H1 (cell line): ENCODE data around the gene CDK10. TPM values are rescaled to one million over a fixed set of nuclear protein-coding genes. Genes with fewer than 3 reads are reported as not detected.

Experiments used
- CHD7 ChIP-seq: fragments of 300-600 bp; sonication (generic); IDR thresholded peaks from 2 replicates; pipeline ENCODE4 v1.7.1; 2012; ENCODE audit warnings: low read length, moderate library complexity, mild to moderate bottlenecking, inconsistent platforms; ENCODE audit not compliant: insufficient replicate concordance
- CREB1 ChIP-seq: IDR thresholded peaks from 2 replicates; pipeline ENCODE4 v1.6.1; 2012; ENCODE audit warnings: inconsistent platforms
- KDM4A ChIP-seq: IDR thresholded peaks from one replicate; pipeline ENCODE4 v1.7.1; 2012; ENCODE audit warnings: low read depth, mild to moderate bottlenecking, moderate library complexity, low read length, inconsistent platforms; ENCODE audit not compliant: severe bottlenecking
- KDM5A ChIP-seq: fragments of 200-600 bp; IDR thresholded peaks from 2 replicates; pipeline ENCODE4 v1.7.1; 2012; ENCODE audit warnings: mild to moderate bottlenecking, low read length, inconsistent platforms, mixed read lengths
- NRF1 ChIP-seq: IDR thresholded peaks from 2 replicates; pipeline ENCODE4 v1.6.1; 2011; ENCODE audit warnings: mild to moderate bottlenecking, low read depth, low read length, improper control_type of control experiment
- RFX5 ChIP-seq: IDR thresholded peaks from 2 replicates; pipeline ENCODE4 v1.6.1; 2011; ENCODE audit warnings: low read depth, low read length, improper control_type of control experiment, borderline replicate concordance
- RXRA ChIP-seq: IDR thresholded peaks from 2 replicates; pipeline ENCODE4 v1.6.1; 2011; ENCODE audit warnings: low read depth, mild to moderate bottlenecking, low read length, moderate library complexity; ENCODE audit not compliant: insufficient read depth
- polyA plus RNA-seq, 7 experiments: library from polyadenylated mRNA; depleted of rRNA in 3 of 7; stranded (reverse) in 5 of 7; unstranded in 2 of 7; fragments of >200 nt in 5 of 7; fragments of 200-250 nt in 2 of 7; gene quantifications; 1 replicate in 5 of 7; 2 replicates in 1 of 7; 4 replicates in 1 of 7; pipeline versions ENCODE4 v1.2.1 to v1.2.3, GENCODE V29; 2011 to 2013; ENCODE audit warnings: missing spikeins in 2 of 7, mixed read lengths in 2 of 7
- total RNA-seq: library from RNA; stranded (reverse); fragmentation: NEBNext Ultra II Directional; extraction: Animal tissue kit (Norgen Biotek cat#: 25700); gene quantifications from 2 replicates; pipeline ENCODE4 v1.2.1, GENCODE V29; 2021

The CDK10 gene
- total and polyA plus RNA-seq, 2 of the 8 experiments (the other 6 are each of a cell fraction or from before 2014, with no cell fraction given) = 49.5 to 83.9 TPM

DNA sequence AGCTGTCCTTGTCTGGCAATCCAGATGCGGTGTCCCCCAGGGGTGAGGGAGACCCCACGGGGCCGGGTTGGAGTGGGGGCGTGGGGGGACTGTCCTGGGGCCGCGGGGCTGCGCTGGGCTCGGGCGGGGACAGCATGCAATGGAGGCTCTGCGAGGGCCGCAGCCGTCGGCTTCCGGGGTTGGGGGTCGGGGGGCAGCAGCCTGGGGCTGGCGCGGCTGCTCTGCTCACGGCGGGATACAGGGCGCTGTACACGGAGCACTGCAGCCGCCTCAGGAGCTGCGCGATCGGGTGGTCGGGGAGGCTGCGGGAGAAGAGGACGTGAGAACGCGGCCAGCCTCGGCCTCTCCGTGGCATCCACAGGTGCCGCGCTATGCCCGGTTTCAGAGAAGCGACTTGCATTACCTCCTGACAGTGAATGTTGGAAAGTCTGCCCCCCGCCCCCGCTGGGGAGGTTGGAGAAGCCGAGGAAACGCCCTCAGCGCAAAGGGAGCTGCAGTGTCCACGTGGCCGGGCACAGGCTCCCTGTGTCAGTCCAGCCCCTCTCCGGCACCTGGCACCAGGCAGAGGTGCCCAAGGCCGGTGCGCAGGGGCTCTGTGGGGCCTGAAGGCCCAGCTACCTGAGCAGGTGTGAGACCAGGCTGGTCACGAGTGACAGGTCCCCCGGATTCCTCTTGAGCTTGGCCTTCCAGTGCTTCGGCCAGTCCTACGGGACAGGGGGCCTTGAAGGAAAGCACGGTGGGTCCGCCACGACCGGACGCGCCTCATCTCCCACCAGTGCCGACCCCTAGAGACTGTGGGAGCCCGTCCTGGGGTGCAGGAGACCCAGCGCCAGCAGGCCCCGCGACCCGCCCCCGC, 24.4 kb downstream of the CDK10 start (continued):
- TF ChIP-seq CHD7 (no peak), KDM4A (no peak), KDM5A (no peak), RFX5 (no peak), RXRA (no peak), NRF1 (no peak), CREB1 (no peak)
